WTC11 (cell line): ENCODE measurements around the gene XNDC1N. TPM values are rescaled to one million over a fixed set of nuclear protein-coding genes. Genes with fewer than 3 reads are reported as not detected.

ENCODE experiments used
- ATAC-seq: fragments of 200-7000 bp; cut with Tn5 transposase; 2 replicates; pipeline ENCODE4 v1.10.0; 2021; ENCODE audit warnings: mild to moderate bottlenecking, moderate library complexity
- CTCF ChIA-PET: fragments of 300-600 bp; sonication (Branson Sonifier 250); formaldehyde crosslinking; loops from one replicate; lab custom pipeline; 2021; ENCODE audit warnings: antibody characterized with exemption; lab: Charles Lee
- POLR2A ChIA-PET: fragments of 350-600 bp; sonication (Branson Sonifier 250); formaldehyde crosslinking; loops from one replicate; lab custom pipeline; 2021; ENCODE audit warnings: antibody characterized with exemption; lab: Charles Lee
- DNase-seq: peaks from one replicate; pipeline ENCODE4 v3.0.0; 2021; ENCODE audit warnings: low spot score
- H3K27ac Mint-ChIP-seq: 2 replicates; pipeline ENCODE4 v1.8.0; 2021; ENCODE audit warnings: mixed read lengths
- H3K27me3 Mint-ChIP-seq: 2 replicates; pipeline ENCODE4 v1.8.0; 2021; ENCODE audit warnings: low read depth, mild to moderate bottlenecking, moderate library complexity, mixed read lengths
- H3K36me3 Mint-ChIP-seq: 2 replicates; pipeline ENCODE4 v1.8.0; 2021; ENCODE audit warnings: mixed read lengths
- H3K4me1 Mint-ChIP-seq: 2 replicates; pipeline ENCODE4 v1.8.0; 2022; ENCODE audit warnings: mixed read lengths
- H3K4me3 Mint-ChIP-seq: 2 replicates; pipeline ENCODE4 v1.8.0; 2021; ENCODE audit warnings: mild to moderate bottlenecking, moderate library complexity, mixed read lengths
- H3K9me3 Mint-ChIP-seq: 2 replicates; pipeline ENCODE4 v1.8.0; 2021; ENCODE audit warnings: mixed read lengths
- ELF4 ChIP-seq: sonication (generic); formaldehyde crosslinking; IDR thresholded peaks from 2 replicates; pipeline ENCODE4 v1.8.1; 2022; ENCODE audit warnings: low read depth, mild to moderate bottlenecking, moderate library complexity, missing genetic modification reagents
- ETV6 ChIP-seq: sonication (generic); formaldehyde crosslinking; IDR thresholded peaks from 2 replicates; pipeline ENCODE4 v1.8.1; 2022; ENCODE audit warnings: mild to moderate bottlenecking, missing genetic modification reagents
- FOXP1 ChIP-seq: sonication (generic); formaldehyde crosslinking; IDR thresholded peaks from 2 replicates; pipeline ENCODE4 v1.8.0; 2022; ENCODE audit warnings: missing genetic modification reagents, mild to moderate bottlenecking, moderate library complexity, borderline replicate concordance
- JUN ChIP-seq: sonication (generic); formaldehyde crosslinking; IDR thresholded peaks from 2 replicates; pipeline ENCODE4 v1.8.0; 2023; ENCODE audit warnings: mild to moderate bottlenecking, missing genetic modification reagents
- NFATC4 ChIP-seq: fragments of 250-450 bp; sonication (Bioruptor Pico); IDR thresholded peaks from 2 replicates; pipeline ENCODE4 v1.9.0; 2021; ENCODE audit warnings: mild to moderate bottlenecking
- NR3C1 ChIP-seq: sonication (generic); formaldehyde crosslinking; conservative IDR thresholded peaks from 2 replicates; pipeline ENCODE4 v1.8.1; 2023; ENCODE audit warnings: low read depth, mild to moderate bottlenecking, missing genetic modification reagents
- PRRX2 ChIP-seq: fragments of 250-450 bp; sonication (Bioruptor Pico); IDR thresholded peaks from 2 replicates; pipeline ENCODE4 v1.8.0; 2021; ENCODE audit warnings: mild to moderate bottlenecking
- SP1 ChIP-seq: sonication (generic); formaldehyde crosslinking; conservative IDR thresholded peaks from 2 replicates; pipeline ENCODE4 v1.8.1; 2022; ENCODE audit warnings: missing genetic modification reagents
- ZNF263 ChIP-seq: sonication (generic); formaldehyde crosslinking; IDR thresholded peaks from 2 replicates; pipeline ENCODE4 v1.8.1; 2022; ENCODE audit warnings: low read depth, mild to moderate bottlenecking, moderate library complexity, missing genetic modification reagents
- ZNF416 ChIP-seq: fragments of 250-450 bp; sonication (Bioruptor Pico); IDR thresholded peaks from 2 replicates; pipeline ENCODE4 v1.9.0; 2021; ENCODE audit warnings: mild to moderate bottlenecking, inconsistent platforms
- ZNF423 ChIP-seq: fragments of 250-450 bp; sonication (Bioruptor Pico); IDR thresholded peaks from 2 replicates; pipeline ENCODE4 v2.1.2; 2022; ENCODE audit warnings: mild to moderate bottlenecking, moderate library complexity
- total RNA-seq: library from RNA; stranded (reverse); gene quantifications from 3 replicates; pipeline ENCODE4 v1.2.3, GENCODE V29; 2021
- TF ChIP-seq, protein P1 (sequence below): sonication (generic); formaldehyde crosslinking; IDR thresholded peaks from 2 replicates; pipeline ENCODE4 v1.8.1; 2023; ENCODE audit warnings: mild to moderate bottlenecking, missing genetic modification reagents, moderate library complexity
- TF ChIP-seq, protein P2 (sequence below): sonication (generic); formaldehyde crosslinking; IDR thresholded peaks from 2 replicates; pipeline ENCODE4 v1.8.0; 2022; ENCODE audit warnings: mild to moderate bottlenecking, missing genetic modification reagents
- TF ChIP-seq, protein P3 (sequence below): fragments of 250-450 bp; sonication (Bioruptor Pico); IDR thresholded peaks from 2 replicates; pipeline ENCODE4 v1.8.0; 2021; ENCODE audit warnings: mild to moderate bottlenecking
- TF ChIP-seq, protein P4 (sequence below): sonication (generic); formaldehyde crosslinking; IDR thresholded peaks from 2 replicates; pipeline ENCODE4 v1.8.1; 2023; ENCODE audit warnings: mild to moderate bottlenecking, missing genetic modification reagents
- TF ChIP-seq, protein P5 (sequence below): sonication (generic); formaldehyde crosslinking; IDR thresholded peaks from 2 replicates; pipeline ENCODE4 v1.8.0; 2022; ENCODE audit warnings: missing genetic modification reagents
- TF ChIP-seq, protein P6 (sequence below): fragments of 250-450 bp; sonication (Bioruptor Pico); IDR thresholded peaks from 2 replicates; pipeline ENCODE4 v2.1.2; 2022; ENCODE audit warnings: mild to moderate bottlenecking, moderate library complexity
- TF ChIP-seq, protein P7 (sequence below): sonication (generic); formaldehyde crosslinking; IDR thresholded peaks from 2 replicates; pipeline ENCODE4 v1.8.0; 2022; ENCODE audit warnings: mild to moderate bottlenecking, missing genetic modification reagents

Gene XNDC1N
- total RNA-seq, 1 experiment from 2014 or later, result 10.6 TPM

DNA sequence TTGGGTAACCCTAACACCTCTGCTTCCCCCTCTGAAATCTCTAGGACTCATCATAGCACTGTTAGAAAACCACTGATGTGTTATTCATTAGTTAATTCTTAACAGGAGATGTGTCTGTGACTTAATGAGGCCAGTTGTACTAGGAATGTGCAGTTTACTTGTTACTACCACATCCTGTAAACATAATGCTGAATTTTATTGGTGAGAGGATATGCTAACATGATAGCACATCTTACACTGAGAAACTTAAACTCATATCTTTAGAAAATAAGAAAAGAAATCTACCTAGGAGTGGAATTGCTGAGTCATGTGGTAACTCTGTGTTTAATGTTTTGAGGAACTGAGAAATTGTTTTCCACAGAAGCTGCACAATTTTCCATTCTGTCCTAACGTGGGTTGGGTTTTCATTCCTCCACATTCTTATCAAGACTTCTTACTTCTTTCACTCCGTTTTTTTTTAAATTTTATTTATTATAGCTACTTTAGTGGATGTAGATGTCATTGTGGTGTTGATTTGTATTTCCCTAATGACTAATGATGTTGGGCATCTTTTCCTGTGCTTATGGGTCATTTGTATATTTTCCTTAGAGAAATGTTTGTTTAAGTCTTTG, 34.1 kb upstream of the XNDC1N start:
- ChIA-PET POLR2A (no interaction called here), CTCF (no interaction called here)
- no peaks in the 10 kb centered on the region for H3K9me3 Mint-ChIP-seq
- H3K36me3 Mint-ChIP-seq, result peaks cover 29% of the 10 kb centered on the region
- no peak overlapping the region for H3K27ac Mint-ChIP-seq
- no peak for DNase-seq
- no peak overlapping the region for H3K4me3 Mint-ChIP-seq
- no peaks in the 10 kb centered on the region for H3K4me1 Mint-ChIP-seq
- no peak for TF ChIP-seq FOXP1 (CRISPR knock-in tag)
- no peak for TF ChIP-seq ELF4 (CRISPR knock-in tag)
- TF ChIP-seq, protein P1, sequence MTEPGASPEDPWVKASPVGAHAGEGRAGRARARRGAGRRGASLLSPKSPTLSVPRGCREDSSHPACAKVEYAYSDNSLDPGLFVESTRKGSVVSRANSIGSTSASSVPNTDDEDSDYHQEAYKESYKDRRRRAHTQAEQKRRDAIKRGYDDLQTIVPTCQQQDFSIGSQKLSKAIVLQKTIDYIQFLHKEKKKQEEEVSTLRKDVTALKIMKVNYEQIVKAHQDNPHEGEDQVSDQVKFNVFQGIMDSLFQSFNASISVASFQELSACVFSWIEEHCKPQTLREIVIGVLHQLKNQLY (CRISPR knock-in tag), result no peak
- TF ChIP-seq, protein P2, sequence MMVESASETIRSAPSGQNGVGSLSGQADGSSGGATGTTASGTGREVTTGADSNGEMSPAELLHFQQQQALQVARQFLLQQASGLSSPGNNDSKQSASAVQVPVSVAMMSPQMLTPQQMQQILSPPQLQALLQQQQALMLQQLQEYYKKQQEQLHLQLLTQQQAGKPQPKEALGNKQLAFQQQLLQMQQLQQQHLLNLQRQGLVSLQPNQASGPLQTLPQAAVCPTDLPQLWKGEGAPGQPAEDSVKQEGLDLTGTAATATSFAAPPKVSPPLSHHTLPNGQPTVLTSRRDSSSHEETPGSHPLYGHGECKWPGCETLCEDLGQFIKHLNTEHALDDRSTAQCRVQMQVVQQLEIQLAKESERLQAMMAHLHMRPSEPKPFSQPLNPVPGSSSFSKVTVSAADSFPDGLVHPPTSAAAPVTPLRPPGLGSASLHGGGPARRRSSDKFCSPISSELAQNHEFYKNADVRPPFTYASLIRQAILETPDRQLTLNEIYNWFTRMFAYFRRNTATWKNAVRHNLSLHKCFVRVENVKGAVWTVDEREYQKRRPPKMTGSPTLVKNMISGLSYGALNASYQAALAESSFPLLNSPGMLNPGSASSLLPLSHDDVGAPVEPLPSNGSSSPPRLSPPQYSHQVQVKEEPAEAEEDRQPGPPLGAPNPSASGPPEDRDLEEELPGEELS (CRISPR knock-in tag), result no peak
- TF ChIP-seq ZNF416 (CRISPR knock-in tag), result no peak
- ATAC-seq, result no peak
- no peaks in the 10 kb centered on the region for H3K27me3 Mint-ChIP-seq

DNA sequence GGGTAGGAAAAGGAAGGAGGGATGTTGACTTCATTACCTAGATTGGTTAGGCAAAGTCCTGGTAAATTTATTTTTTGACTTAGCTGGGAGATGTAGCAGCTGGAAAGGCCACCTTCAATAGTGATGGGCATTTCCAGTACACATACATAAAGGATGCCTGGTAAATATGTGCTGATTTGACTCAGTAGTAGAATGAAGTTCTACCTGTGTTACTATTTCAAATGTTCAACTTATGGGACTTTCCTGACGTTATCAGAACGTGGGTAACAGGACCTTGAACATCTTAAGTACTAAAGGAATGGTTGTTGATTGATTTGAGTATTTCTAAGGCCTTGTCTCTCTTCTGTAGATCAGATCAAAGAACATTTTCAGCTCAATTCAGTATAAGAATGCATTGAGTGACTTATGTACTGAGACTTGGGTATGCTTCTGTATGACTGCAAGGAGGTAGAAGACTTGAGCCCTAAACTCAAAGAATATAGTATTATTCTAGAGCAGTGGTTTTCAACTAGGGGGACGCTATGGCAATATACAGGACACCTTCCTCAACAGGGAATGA, 27.6 kb upstream of the XNDC1N start:
- Mint-ChIP-seq H3K27me3 (no peaks in the 10 kb centered on the region), H3K4me3 (no peak overlapping the region), H3K36me3 (peaks cover 6% of the 10 kb centered on the region), H3K27ac (no peak overlapping the region), H3K4me1 (no peaks in the 10 kb centered on the region), H3K9me3 (no peaks in the 10 kb centered on the region)
- DNase-seq, result no peak
- ChIA-PET POLR2A (no interaction called here), CTCF (no interaction called here)
- TF ChIP-seq NR3C1 (CRISPR knock-in tag), result no peak
- no peak for ATAC-seq

DNA sequence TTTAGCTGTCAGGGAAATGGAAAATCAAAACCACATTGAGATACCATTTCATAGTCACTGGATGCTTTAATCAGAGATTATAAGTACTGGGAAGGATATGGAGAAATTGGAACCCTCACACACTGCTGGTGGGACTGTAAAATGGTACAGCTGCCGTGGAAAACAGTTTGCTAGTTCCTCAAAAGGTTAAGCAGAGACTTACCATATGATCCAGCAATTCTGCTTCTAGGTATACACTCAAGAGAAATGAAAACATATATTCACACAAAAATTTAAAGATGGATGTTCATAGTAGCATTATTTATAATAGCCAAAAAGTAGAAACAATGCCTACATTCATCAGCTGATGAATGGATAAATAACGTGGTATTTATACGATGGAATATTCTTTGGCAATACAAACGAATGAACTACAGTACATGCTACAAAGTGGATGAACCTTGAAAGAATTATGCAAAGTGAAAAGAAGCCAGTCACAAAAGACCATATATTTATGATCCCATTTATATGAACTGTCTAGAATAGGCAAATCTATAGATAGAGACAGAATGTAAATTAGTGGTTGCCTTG, 23.4 kb upstream of the XNDC1N start:
- POLR2A ChIA-PET, result no interaction called here
- Mint-ChIP-seq H3K4me1 (no peaks in the 10 kb centered on the region), H3K4me3 (no peak overlapping the region), H3K27ac (no peak overlapping the region)
- ATAC-seq, result no peak
- TF ChIP-seq PRRX2 (no peak), SP1 (no peak), NFATC4 (CRISPR knock-in tag) (no peak), JUN (no peak), ETV6 (CRISPR knock-in tag) (no peak), ZNF416 (CRISPR knock-in tag) (no peak), ZNF263 (CRISPR knock-in tag) (no peak), ZNF423 (CRISPR knock-in tag) (no peak)
- TF ChIP-seq, protein P3, sequence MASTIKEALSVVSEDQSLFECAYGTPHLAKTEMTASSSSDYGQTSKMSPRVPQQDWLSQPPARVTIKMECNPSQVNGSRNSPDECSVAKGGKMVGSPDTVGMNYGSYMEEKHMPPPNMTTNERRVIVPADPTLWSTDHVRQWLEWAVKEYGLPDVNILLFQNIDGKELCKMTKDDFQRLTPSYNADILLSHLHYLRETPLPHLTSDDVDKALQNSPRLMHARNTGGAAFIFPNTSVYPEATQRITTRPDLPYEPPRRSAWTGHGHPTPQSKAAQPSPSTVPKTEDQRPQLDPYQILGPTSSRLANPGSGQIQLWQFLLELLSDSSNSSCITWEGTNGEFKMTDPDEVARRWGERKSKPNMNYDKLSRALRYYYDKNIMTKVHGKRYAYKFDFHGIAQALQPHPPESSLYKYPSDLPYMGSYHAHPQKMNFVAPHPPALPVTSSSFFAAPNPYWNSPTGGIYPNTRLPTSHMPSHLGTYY (CRISPR knock-in tag), result no peak
- TF ChIP-seq, protein P4, sequence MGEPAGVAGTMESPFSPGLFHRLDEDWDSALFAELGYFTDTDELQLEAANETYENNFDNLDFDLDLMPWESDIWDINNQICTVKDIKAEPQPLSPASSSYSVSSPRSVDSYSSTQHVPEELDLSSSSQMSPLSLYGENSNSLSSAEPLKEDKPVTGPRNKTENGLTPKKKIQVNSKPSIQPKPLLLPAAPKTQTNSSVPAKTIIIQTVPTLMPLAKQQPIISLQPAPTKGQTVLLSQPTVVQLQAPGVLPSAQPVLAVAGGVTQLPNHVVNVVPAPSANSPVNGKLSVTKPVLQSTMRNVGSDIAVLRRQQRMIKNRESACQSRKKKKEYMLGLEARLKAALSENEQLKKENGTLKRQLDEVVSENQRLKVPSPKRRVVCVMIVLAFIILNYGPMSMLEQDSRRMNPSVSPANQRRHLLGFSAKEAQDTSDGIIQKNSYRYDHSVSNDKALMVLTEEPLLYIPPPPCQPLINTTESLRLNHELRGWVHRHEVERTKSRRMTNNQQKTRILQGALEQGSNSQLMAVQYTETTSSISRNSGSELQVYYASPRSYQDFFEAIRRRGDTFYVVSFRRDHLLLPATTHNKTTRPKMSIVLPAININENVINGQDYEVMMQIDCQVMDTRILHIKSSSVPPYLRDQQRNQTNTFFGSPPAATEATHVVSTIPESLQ (CRISPR knock-in tag), result no peak
- TF ChIP-seq, protein P5, sequence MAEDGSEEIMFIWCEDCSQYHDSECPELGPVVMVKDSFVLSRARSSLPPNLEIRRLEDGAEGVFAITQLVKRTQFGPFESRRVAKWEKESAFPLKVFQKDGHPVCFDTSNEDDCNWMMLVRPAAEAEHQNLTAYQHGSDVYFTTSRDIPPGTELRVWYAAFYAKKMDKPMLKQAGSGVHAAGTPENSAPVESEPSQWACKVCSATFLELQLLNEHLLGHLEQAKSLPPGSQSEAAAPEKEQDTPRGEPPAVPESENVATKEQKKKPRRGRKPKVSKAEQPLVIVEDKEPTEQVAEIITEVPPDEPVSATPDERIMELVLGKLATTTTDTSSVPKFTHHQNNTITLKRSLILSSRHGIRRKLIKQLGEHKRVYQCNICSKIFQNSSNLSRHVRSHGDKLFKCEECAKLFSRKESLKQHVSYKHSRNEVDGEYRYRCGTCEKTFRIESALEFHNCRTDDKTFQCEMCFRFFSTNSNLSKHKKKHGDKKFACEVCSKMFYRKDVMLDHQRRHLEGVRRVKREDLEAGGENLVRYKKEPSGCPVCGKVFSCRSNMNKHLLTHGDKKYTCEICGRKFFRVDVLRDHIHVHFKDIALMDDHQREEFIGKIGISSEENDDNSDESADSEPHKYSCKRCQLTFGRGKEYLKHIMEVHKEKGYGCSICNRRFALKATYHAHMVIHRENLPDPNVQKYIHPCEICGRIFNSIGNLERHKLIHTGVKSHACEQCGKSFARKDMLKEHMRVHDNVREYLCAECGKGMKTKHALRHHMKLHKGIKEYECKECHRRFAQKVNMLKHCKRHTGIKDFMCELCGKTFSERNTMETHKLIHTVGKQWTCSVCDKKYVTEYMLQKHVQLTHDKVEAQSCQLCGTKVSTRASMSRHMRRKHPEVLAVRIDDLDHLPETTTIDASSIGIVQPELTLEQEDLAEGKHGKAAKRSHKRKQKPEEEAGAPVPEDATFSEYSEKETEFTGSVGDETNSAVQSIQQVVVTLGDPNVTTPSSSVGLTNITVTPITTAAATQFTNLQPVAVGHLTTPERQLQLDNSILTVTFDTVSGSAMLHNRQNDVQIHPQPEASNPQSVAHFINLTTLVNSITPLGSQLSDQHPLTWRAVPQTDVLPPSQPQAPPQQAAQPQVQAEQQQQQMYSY (CRISPR knock-in tag), result no peak
- TF ChIP-seq, protein P6, sequence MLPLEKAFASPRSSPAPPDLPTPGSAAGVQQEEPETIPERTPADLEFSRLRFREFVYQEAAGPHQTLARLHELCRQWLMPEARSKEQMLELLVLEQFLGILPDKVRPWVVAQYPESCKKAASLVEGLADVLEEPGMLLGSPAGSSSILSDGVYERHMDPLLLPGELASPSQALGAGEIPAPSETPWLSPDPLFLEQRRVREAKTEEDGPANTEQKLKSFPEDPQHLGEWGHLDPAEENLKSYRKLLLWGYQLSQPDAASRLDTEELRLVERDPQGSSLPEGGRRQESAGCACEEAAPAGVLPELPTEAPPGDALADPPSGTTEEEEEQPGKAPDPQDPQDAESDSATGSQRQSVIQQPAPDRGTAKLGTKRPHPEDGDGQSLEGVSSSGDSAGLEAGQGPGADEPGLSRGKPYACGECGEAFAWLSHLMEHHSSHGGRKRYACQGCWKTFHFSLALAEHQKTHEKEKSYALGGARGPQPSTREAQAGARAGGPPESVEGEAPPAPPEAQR (CRISPR knock-in tag), result no peak
- TF ChIP-seq, protein P7, sequence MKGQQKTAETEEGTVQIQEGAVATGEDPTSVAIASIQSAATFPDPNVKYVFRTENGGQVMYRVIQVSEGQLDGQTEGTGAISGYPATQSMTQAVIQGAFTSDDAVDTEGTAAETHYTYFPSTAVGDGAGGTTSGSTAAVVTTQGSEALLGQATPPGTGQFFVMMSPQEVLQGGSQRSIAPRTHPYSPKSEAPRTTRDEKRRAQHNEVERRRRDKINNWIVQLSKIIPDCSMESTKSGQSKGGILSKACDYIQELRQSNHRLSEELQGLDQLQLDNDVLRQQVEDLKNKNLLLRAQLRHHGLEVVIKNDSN (CRISPR knock-in tag), result no peak
- TF ChIP-seq, all 79 proteins: peak for 0
- no peaks in the 10 kb centered on the region for H3K27me3 Mint-ChIP-seq
- no peaks in the 10 kb centered on the region for H3K36me3 Mint-ChIP-seq
- no peaks in the 10 kb centered on the region for H3K9me3 Mint-ChIP-seq
- no peak for DNase-seq
- CTCF ChIA-PET, result no interaction called here
